Right lobe of liver (tissue), 6 donors: Measurements from ENCODE around the gene COQ4. TPM values are rescaled to one million over a fixed set of nuclear protein-coding genes. Genes with fewer than 3 reads are reported as not detected.

Experiments used
- ATAC-seq, 4 donors: fragments of 200-7000 bp; cut with Tn5 transposase; one replicate each; pipeline ENCODE4 v1.9.1; 2020; ENCODE audit warnings: mild to moderate bottlenecking in 4 of 4, moderate library complexity in 4 of 4
- DNase-seq, 3 donors: peaks; one replicate each; pipeline ENCODE4 v3.0.0-alpha.2; 2020
- H3K27ac ChIP-seq, 3 donors: fragments of 200-600 bp; one replicate each; pipeline ENCODE4 v1.8.0; 2022
- H3K27me3 ChIP-seq, 2 donors: fragments of 200-600 bp; one replicate each; pipeline ENCODE4 v1.8.0; 2022
- H3K36me3 ChIP-seq, 4 donors: fragments of 200-600 bp; sonication (generic) in 1 of 4; one replicate each; pipeline versions ENCODE4 v1.5.1 to v1.8.0; 2017 to 2022; ENCODE audit warnings: control low read depth in 1 of 4
- H3K4me1 ChIP-seq, 4 donors: fragments of 200-600 bp; sonication (generic) in 1 of 4; one replicate each; pipeline versions ENCODE4 v1.5.1 to v1.8.0; 2017 to 2022; ENCODE audit warnings: control low read depth in 1 of 4
- H3K4me3 ChIP-seq, 3 donors: fragments of 200-600 bp; one replicate each; pipeline ENCODE4 v1.8.0; 2022
- H3K9me3 ChIP-seq, 4 donors: fragments of 200-600 bp; sonication (generic) in 1 of 4; one replicate each; pipeline versions ENCODE4 v1.5.1 to v1.8.0; 2017 to 2022; ENCODE audit warnings: control low read depth in 1 of 4
- POLR2A ChIP-seq: fragments of 450-650 bp; IDR thresholded peaks from one replicate; pipeline ENCODE4 v1.6.1; 2017; ENCODE audit warnings: antibody characterized with exemption, mild to moderate bottlenecking
- WGBS: methylation state at CpG from one replicate; pipeline ENCODE4 v1.1.6; 2018; ENCODE audit warnings: low coverage, low lambda C conversion rate; ENCODE audit not compliant: insufficient coverage; ENCODE audit errors: missing lambda C conversion rate; 5-methylcytosine and 5-hydroxymethylcytosine counted together
- intact Hi-C, 2 donors: fragments of 100-400 bp; cut with DNase I; formaldehyde crosslinking; loops; one replicate each; pipeline versions ENCODE4 v1.11.2 to v1.14.1; 2022
- total RNA-seq, 6 experiments: library from RNA; depleted of rRNA in 2 of 6; stranded (reverse); fragments of >200 nt in 2 of 6; fragmentation: NEBNext Ultra II Directional in 3 of 6; extraction: Animal tissue kit (Norgen Biotek cat#: 25700) in 3 of 6; gene quantifications; one replicate each; pipeline versions ENCODE4 v1.1.0 to v1.2.4, GENCODE V29; 2016 to 2023
- TF ChIP-seq, protein P1 (sequence below), 4 donors: fragments of 200-600 bp in 3 of 4; fragments of 450-650 bp in 1 of 4; IDR thresholded peaks; one replicate each; pipeline versions ENCODE4 v1.5.1 to v1.8.0; 2016 to 2022; ENCODE audit warnings: antibody characterized with exemption in 4 of 4, mild to moderate bottlenecking in 2 of 4
- donor health status: DM: no; HTN: yes; CAD: no.
- donor health status: DM: no; HTN: no; CAD: no.
- donor health status: DM: no; HTN: no; CAD: no.
- donor health status: DM: no; HTN: yes; CAD: no.
- donor health status: DM: no; HTN: yes; CAD: no.

Gene COQ4
- total RNA-seq, 6 experiments from 2014 or later: 22.3 to 67.5 (median 30.3) TPM

DNA sequence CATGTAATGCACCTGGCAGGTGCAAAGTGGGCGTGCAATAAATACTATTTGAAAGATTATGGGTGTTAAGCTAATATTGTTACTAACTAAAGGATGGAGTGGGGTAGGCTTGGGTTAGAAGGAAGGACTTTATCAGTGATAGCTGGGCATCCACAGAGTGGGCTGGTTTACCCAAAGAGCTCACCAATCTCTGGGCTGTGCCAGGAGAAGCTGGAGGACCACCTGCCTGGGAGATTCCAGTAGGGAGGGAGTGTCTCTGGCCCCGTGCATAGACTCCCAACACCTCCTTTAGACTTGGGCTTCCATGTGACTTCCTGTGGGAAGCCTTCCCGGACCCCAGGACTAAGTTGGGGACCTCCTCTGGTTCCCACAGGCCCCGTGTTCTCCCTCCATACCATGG, 42.9 kb downstream of the COQ4 start:
- intact Hi-C loops: loop anchor here in 1 of 2 donors (10.0 kb wide), 1 partner anchor 49 kb away; no protein-coding TSS in a partner anchor
- no peaks in the 10 kb centered on the region for H3K36me3 ChIP-seq
- H3K4me3 ChIP-seq: no peak overlapping the region
- H3K27ac ChIP-seq: no peak overlapping the region
- WGBS: 83% methylated on average over 3 of the region's 4 CpGs
- H3K27me3 ChIP-seq: no peaks in the 10 kb centered on the region
- no peak for ATAC-seq
- TF ChIP-seq, protein P1, sequence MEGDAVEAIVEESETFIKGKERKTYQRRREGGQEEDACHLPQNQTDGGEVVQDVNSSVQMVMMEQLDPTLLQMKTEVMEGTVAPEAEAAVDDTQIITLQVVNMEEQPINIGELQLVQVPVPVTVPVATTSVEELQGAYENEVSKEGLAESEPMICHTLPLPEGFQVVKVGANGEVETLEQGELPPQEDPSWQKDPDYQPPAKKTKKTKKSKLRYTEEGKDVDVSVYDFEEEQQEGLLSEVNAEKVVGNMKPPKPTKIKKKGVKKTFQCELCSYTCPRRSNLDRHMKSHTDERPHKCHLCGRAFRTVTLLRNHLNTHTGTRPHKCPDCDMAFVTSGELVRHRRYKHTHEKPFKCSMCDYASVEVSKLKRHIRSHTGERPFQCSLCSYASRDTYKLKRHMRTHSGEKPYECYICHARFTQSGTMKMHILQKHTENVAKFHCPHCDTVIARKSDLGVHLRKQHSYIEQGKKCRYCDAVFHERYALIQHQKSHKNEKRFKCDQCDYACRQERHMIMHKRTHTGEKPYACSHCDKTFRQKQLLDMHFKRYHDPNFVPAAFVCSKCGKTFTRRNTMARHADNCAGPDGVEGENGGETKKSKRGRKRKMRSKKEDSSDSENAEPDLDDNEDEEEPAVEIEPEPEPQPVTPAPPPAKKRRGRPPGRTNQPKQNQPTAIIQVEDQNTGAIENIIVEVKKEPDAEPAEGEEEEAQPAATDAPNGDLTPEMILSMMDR (IDR thresholded peaks at IDR 0.05): no peak
- no peak for TF ChIP-seq POLR2A
- H3K4me1 ChIP-seq: peaks cover 0 to 16% (median 0%) of the 10 kb centered on the region in 4 donors
- no peak for DNase-seq
- no peaks in the 10 kb centered on the region for H3K9me3 ChIP-seq

DNA sequence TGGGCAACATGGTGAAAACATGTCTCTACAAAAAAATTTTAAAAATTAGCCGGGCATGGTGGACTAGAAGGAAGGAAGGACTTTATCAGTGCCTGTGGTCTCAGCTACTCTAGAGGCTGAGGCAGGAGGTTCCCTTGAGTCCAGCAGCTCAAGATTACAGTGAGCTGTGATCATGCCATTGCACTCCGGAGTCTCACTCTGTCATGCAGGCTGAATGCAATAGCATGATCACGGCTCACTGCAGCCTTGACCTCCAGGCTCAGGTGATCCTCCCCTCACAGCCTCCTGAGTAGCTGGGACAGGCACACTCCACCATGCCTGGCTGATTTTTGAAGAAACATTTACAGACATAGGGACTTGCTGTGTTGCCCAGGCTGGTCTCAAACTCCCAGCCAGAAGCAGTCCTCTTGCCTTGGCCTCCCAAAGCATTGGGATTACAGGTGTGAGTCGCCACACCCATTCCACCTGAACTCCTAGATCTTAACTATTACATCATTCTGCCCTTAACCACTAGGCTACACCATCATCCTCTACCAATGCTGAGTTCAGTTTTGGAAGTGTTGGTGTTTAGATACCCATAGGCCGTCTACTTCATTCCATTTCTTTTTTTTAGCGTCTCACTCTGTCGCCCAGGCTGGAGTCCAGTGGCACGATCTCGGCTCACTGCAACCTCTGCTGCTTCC, 46.5 kb downstream of the COQ4 start:
- Histone ChIP-seq H3K4me1 (peaks cover 0 to 18% (median 3%) of the 10 kb centered on the region in 4 donors), H3K36me3 (no peaks in the 10 kb centered on the region), H3K4me3 (no peak overlapping the region), H3K9me3 (no peaks in the 10 kb centered on the region), H3K27me3 (no peaks in the 10 kb centered on the region), H3K27ac (no peak overlapping the region)
- intact Hi-C loops: loop anchor here in 1 of 2 donors (10.0 kb wide), 1 partner anchor 46 kb away; no protein-coding TSS in a partner anchor
- 93% methylated on average over 7 of the region's 9 CpGs for WGBS
- DNase-seq: no peak
- ATAC-seq: no peak
- TF ChIP-seq, protein P1 (IDR thresholded peaks at IDR 0.05): no peak

DNA sequence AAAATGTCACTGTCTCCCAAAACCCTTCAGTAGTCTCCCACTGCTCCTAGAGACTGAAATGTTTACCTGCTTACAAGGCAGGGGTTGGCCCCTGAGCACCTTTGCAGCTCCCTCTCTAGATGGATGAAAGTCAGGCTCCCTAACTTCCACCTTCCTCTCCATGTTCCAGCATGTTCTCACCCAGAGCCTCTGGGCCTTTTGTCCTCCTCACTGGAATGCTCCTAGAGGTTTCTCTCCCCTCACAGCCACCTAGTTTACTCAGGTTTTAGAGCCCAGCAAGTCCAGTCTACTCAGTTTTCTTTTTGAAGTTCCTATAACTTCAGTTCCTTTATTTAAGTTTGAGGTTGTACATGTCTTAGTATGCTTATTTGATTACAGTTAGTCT, 47.7 kb downstream of the COQ4 start:
- DNase-seq (no peak), ATAC-seq (no peak)
- Histone ChIP-seq H3K27me3 (no peaks in the 10 kb centered on the region), H3K4me1 (peaks cover 0 to 13% (median 3%) of the 10 kb centered on the region in 4 donors), H3K27ac (peak overlapping the region; percentile 43 to 89 (median 80)), H3K36me3 (no peaks in the 10 kb centered on the region), H3K9me3 (no peaks in the 10 kb centered on the region), H3K4me3 (peak overlapping the region; percentile 91 to 100 (median 99))
- intact Hi-C loops: no loop called here
- TF ChIP-seq POLR2A: no peak
- TF ChIP-seq, protein P1 (IDR thresholded peaks at IDR 0.05): no peak

DNA sequence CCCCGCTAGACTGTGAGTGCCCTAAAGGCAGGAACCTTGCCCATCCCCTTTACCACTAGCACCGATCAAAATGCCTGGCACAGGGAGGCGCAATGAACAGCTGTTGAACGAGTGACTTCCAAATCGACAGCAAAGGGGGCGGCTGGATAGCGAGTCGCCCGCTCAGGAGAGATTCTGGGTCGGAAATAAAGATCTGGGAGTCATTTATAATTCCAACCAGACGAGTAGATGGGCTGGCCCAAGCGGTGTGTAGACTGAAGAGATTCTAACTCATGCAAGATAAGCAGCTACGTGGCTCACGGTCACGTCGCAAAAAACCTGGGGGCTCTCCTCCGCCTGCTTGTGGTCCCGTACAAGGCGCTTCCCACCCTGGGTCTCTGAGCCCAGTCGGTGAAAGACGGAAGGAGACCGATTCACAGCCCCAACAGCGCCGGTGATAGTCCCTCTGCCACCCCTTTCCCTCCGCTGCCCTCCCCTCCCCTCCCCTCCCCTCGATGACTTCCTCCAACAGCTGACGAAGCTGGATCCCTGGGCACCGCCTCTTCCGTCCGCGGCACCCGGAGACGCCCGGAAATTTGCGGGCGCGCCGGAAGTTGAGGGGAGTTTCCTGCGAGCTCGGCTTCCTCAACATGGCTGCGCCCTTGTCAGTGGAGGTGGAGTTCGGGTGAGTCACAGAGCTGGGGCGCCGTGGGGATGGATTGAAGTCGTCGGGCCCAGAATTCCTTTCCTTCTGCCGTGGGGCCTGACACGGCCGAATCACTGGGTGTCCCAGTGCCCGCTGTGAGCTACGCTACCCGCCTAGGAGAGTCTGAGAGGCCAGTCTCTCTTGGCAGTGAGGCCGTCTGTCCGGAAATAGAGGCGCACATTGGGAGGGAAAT, 48.4 kb downstream of the COQ4 start, which contains the start of gene URM1:
Gene URM1, plus strand, starts transcription at position 623 of the 878 bp plus-strand sequence. Its CDS starts 7 bp downstream, at position 630.
- intact Hi-C loops: no loop called here
- under 1% methylated on average over 31 of the region's 55 CpGs for WGBS
- peak within 1 kb of the TSS; percentile 43 to 89 (median 80) for H3K27ac ChIP-seq
- no peaks in the 10 kb centered on the region for H3K36me3 ChIP-seq
- TF ChIP-seq, protein P1 (IDR thresholded peaks at IDR 0.05): no peak
- peak; percentile 86 for TF ChIP-seq POLR2A
- DNase-seq: peak; percentile 95 to 97 (median 97)
- peaks cover 0 to 13% (median 3%) of the 10 kb centered on the region in 4 donors for H3K4me1 ChIP-seq
- H3K27me3 ChIP-seq: no peaks in the 10 kb centered on the region
- no peaks in the 10 kb centered on the region for H3K9me3 ChIP-seq
- ATAC-seq: peak; percentile 98 to 99 (median 98)
- peak within 1 kb of the TSS; percentile 91 to 100 (median 99) for H3K4me3 ChIP-seq
